Fibroblast of skin of back (primary cell): ENCODE results near the gene INSR.

Experiments
- DNase-seq: peaks from one replicate; pipeline ENCODE4 v3.0.0-alpha.2; 2013

Gene INSR

DNA sequence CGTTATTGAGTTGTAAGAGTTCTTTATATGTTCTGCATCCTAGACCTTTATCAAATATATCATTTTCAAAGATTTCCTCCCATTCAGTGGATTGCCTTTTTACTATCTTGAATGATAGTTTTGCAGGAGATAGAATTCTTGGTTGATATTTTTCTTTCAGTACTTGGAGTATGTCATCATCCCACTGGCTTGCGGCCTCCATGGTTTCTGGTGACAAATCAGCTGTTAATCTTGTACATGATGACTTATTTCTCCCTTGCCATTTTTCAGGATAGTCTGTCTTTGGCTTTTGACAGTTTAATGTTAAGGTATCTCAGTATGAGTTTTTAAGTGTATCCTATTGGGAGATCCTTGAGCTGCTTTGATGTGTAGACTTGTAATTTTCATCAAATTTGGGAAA lies 216.2 kb downstream of the INSR start:
- no peak for DNase-seq

DNA sequence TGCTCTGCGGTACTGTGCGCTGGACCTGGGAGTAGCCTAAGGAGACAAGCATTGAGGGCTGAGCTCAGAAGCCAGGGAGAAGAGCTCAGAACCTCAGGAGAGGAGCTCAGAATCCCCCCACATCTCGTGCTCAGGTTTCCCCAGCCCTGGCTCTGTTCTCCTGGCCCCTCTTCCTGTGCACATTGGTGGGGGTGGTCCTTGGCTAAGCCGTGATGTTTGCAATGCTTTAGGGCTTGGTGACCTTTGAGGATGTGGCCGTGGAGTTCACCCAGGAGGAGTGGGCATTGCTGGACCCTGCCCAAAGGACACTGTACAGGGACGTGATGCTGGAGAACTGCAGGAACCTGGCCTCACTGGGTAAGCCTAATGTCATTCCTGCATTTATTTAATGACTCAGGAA lies 218.1 kb downstream of the INSR start:
- no peak for DNase-seq

DNA sequence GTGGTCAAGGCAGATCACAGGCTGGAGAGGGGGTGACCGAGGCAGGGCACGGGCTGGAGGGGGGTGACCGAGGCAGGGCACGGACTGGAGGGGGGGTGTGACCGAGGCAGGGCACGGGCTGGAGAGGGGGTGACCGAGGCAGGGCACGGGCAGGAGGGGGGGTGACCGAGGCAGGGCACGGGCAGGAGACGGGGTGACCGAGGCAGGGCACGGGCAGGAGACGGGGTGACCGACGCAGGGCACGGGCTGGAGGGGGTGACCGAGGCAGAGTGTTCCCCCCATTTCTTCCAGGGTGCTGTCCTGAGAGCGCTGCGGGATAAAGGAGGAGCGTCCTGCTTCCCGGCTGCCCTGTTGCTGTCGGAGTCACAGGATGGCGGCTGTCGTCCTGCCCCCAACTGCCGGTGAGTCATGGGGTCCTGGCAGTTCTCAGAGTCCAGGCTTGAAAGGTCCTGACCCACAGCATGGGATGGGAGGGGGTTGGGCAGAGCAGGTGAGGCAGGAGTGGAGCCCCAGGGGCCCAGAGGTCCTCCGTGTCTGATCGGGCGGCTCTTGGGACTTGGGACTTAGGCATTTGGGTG lies 219.4 kb downstream of the INSR start:
- no peak for DNase-seq

DNA sequence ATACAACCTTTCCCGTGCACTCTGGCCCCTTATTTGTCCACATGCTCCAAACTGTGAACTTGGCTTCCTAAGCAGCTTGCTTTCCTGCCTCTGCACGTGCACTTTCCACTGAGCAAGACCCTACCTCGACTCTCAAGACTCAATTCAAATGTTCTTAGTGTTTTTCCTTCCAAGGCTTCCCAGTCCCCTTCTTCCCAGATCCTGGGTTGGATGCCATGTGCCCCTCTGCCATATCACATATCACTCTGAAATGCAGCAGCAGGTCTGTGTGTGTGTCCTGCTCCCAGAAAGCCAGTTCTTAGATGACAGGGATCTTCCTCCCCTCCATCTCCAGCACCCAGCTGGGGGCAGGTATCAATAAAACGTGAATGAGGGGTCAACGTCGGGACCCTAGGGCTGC lies 221.7 kb downstream of the INSR start:
- DNase-seq = no peak

DNA sequence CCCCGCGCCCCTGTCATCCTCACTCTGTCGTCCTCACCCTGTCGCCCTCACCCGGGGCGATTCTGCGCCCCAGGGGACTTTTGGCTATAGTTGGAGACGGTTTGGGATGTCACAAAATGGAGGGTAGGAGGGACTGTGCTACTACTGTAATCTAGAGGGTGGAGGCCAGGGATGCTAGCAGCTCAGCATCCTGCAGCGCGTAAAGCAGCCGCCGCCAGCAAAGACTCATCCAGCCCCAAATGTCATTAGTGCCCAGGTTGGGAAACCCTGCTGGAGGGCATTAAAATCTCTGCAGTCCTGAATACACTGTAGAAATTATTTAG lies 224.3 kb downstream of the INSR start:
- no peak for DNase-seq

DNA sequence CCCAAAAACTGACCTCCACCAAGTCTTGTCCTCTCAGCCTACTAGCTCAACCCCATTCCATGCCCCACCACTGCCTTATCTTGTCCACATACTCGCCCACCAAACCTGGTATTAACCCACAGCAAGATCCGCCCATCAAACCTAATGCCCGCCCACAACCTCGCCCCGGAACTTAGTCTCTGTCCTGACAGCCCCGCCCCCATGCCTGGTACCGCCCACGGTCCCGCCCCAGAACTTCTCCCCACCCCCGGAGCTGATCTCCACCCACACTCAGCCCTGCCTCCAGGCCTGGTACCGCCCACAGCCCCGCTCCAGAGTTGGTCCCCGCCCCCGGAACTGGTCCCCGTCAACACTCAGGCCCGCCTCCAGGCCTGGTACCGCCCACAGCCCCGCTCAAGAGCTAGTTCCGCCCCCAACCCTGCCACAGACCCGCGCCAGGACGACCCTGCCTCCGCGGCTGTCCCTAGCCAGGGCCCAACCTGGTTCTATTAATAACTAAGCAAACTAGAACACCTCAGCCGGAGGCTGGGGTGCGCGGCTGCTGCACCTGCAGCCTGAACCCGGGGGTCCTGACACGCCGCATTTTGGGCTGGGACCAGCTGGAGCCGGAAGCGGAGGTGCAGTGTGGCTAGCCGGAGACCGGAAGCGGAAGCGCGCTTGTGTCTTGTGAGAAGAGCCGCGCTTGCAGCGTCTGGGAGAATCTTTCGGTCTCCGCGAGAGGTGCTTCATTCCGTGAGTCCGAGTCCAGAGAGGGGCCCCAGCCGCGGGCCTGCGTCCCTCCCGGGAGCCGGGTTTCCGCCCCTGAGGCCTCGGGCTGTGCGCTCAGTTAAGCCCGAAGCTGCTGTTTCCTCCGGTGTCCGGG lies 224.9 kb downstream of the INSR start, which contains the start of gene ZNF557:
Gene ZNF557, plus strand, starts transcription at position 662 of the 862 bp plus-strand sequence. CDS start 5,372 bp downstream, outside the sequence.
- peak; percentile 96 for DNase-seq

DNA sequence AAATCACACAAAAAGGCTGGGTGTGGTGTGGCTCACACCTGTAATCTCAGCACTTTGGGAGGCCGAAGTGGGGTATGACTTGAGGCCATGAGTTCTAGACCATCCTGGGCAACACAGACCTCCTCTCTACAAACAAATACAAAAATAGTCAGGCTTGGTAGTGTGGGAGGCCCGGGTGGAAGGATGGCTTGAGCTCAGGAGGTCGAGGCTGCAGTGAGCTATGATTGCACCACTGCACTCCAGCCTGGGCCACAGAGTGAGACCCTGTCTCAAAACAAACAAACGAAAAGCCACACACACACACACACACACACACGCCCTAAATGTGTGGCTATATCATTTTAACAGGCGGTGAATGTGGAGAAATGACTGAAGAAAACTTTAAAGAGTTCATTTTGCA lies 225.6 kb downstream of the INSR start:
- DNase-seq = no peak

DNA sequence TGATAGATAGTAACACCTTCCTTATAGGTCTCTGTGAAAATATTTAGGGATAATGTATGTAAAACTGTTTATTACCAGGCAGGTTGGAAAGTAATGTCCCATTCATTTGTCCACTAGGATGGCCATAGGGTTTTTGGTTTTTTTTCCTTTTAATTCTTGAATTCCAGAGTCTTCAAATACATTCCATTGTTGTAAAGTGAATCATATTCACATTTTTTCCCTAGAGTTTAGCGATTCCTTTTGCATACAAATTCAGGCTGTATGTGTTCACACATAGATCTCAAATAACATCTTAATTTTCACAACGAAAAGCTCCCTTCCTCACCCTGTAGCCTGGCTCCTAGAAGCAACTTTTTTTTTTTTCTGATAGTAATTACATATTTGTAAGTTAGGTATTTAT lies 226.5 kb downstream of the INSR start:
- DNase-seq = peak; percentile 67

DNA sequence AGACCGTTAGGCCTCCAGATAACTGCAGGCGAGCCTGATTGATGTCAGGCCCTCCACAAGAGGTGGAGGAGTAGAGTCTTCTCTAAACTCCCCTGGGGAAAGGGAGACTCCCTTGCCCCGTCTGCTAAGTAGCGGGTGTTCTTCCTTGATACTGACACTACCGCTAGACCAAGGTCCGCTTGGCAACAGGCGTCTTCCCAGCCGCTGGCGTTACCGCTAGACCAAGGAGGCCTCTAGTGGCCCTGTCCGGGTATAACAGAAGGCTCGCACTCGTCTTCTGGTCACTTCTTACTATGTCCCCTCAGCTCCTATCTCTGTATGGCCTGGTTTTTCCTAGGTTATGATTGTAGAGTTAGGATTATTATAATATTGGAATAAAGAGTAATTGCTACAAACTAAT lies 227.1 kb downstream of the INSR start:
- peak; percentile 30 for DNase-seq

DNA sequence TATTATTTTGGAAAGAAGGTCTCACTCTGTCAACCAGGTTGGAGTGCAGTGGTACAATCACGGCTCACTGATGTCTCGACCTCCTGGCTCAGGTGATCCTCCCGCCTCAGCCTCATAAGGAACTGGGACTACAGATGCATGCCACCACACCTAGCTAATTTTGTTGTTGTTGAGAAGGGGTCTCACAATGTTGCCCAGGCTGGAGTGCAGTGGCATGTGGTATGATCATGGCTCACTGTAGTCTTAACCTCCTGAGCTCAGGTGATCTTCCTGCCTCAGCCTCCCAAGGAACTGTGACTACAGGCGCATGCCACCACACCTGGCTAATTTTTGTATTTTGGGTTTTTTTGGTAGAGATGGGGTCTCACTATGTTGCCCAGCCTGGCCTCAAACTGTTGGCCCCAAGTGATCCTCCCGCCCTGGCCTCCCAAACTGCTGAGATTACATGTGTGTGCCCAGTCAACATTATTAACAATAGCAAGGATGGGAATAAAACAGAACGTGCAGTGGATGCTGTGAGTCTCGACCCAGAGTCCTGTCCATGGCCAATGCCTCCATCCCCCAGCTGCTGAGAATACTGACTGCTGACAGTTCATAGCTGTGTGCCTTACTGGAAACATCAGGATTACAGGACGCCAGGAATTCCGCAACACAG lies 230.3 kb downstream of the INSR start:
- DNase-seq = no peak

DNA sequence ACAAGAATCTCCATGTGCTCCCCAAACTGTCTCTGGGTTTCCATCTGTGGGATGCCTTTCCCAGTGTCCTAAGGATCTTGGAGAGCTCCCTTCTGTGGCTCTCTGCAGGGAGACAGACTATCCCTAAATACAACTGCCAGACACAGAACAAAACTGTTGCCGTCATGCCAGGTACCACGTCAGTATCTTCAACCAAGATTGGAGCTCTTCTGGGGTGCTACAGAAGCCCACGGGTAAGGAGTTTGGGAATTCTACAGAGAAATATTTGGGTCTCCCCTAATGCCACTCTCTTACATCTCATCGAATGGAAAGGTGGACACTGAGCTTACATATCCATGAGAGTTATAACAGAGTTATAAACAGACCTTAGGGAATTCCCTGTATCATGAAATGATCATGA lies 230.9 kb downstream of the INSR start:
- DNase-seq = no peak
